ENCODE results near the gene DDX54. TPM values are rescaled to one million over a fixed set of nuclear protein-coding genes. Genes with fewer than 3 reads are reported as not detected.

The DDX54 gene
- total RNA-seq, 1 experiment from 2014 or later, result 80.1 TPM

- H3K9me3 ChIP-seq (ENCODE audit: insufficient read depth, low read depth), result no peaks in the 10 kb centered on the region
- H3K27ac ChIP-seq, result no peak overlapping the region
- BruUV-seq (replicated peaks), result no TSS peak
- POLR2A ChIA-PET (ENCODE audit: unreplicated experiment), result no interaction called here
- H3K4me3 ChIP-seq, result no peak overlapping the region
- H3K36me3 ChIP-seq (ENCODE audit: low read depth), result no peaks in the 10 kb centered on the region
- TF ChIP-seq EZH2 (IDR thresholded peaks at IDR 0.05; ENCODE audit: low read depth) (no peak), CTCF (conservative IDR thresholded peaks at IDR 0.05) (no peak)
- intact Hi-C loops (cut with micrococcal nuclease; ENCODE audit: unreplicated experiment), result no loop called here
- no peak for DNase-seq
- H3K4me2 ChIP-seq, result no peak overlapping the region
- H4K20me1 ChIP-seq (ENCODE audit: insufficient read depth), result no peaks in the 10 kb centered on the region
- H3K79me2 ChIP-seq (ENCODE audit: low read depth), result no peaks in the 10 kb centered on the region
- H3K27me3 ChIP-seq (ENCODE audit: insufficient read depth, low read depth), result no peaks in the 10 kb centered on the region
- no peaks in the 10 kb centered on the region for H3K9me2 ChIP-seq (ENCODE audit: insufficient read depth)
- no peaks in the 10 kb centered on the region; the same call in 1 of the 2 replicates for H3F3A ChIP-seq (ENCODE audit: insufficient read depth, low read depth)
- H3K4me1 ChIP-seq (replicated peaks; ENCODE audit: insufficient read depth), result no peaks in the 10 kb centered on the region
- H2AFZ ChIP-seq, result no peak overlapping the region
- CTCF ChIA-PET, result no interaction called here
Measured at GRCh38 chr12:113116875-113117274, 68.4 kb downstream of the DDX54 start.

- no peak overlapping the region for H2AFZ ChIP-seq
- no peak for DNase-seq
- no peaks in the 10 kb centered on the region for H3K79me2 ChIP-seq (ENCODE audit: low read depth)
- H3F3A ChIP-seq (ENCODE audit: insufficient read depth, low read depth), result no peaks in the 10 kb centered on the region; the same call in 1 of the 2 replicates
- H3K4me3 ChIP-seq, result no peak overlapping the region
- no peaks in the 10 kb centered on the region for H3K36me3 ChIP-seq (ENCODE audit: low read depth)
- no peaks in the 10 kb centered on the region for H4K20me1 ChIP-seq (ENCODE audit: insufficient read depth)
- no peak for TF ChIP-seq CTCF (conservative IDR thresholded peaks at IDR 0.05)
- TF ChIP-seq EZH2 (IDR thresholded peaks at IDR 0.05; ENCODE audit: low read depth), result no peak
- no peaks in the 10 kb centered on the region for H3K4me1 ChIP-seq (replicated peaks; ENCODE audit: insufficient read depth)
- intact Hi-C loops (cut with micrococcal nuclease; ENCODE audit: unreplicated experiment), result no loop called here
- CTCF ChIA-PET, result no interaction called here
- no TSS peak for BruUV-seq (replicated peaks)
- no peak overlapping the region for H3K4me2 ChIP-seq
- no peak overlapping the region for H3K27ac ChIP-seq
- no peaks in the 10 kb centered on the region for H3K9me3 ChIP-seq (ENCODE audit: insufficient read depth, low read depth)
- no peaks in the 10 kb centered on the region for H3K27me3 ChIP-seq (ENCODE audit: insufficient read depth, low read depth)
- POLR2A ChIA-PET (ENCODE audit: unreplicated experiment), result interaction anchor here (0.6 kb wide), 1 partner anchor 837 kb away, joined by 3 read pairs; no protein-coding TSS in a partner anchor
- no peaks in the 10 kb centered on the region for H3K9me2 ChIP-seq (ENCODE audit: insufficient read depth)
Measured at GRCh38 chr12:113115455-113116126, 69.7 kb downstream of the DDX54 start.

- Histone ChIP-seq H3K36me3 (ENCODE audit: low read depth) (no peaks in the 10 kb centered on the region), H3K27me3 (ENCODE audit: insufficient read depth, low read depth) (no peaks in the 10 kb centered on the region), H3K9me3 (ENCODE audit: insufficient read depth, low read depth) (no peaks in the 10 kb centered on the region), H3K9me2 (ENCODE audit: insufficient read depth) (no peaks in the 10 kb centered on the region), H3K4me1 (replicated peaks; ENCODE audit: insufficient read depth) (no peaks in the 10 kb centered on the region), H2AFZ (no peak overlapping the region), H3K27ac (no peak overlapping the region), H3K4me2 (no peak overlapping the region), H3K79me2 (ENCODE audit: low read depth) (no peaks in the 10 kb centered on the region), H3K4me3 (no peak overlapping the region), H3F3A (ENCODE audit: insufficient read depth, low read depth) (no peaks in the 10 kb centered on the region; the same call in 1 of the 2 replicates), H4K20me1 (ENCODE audit: insufficient read depth) (no peaks in the 10 kb centered on the region)
- BruUV-seq (replicated peaks), result no TSS peak
- intact Hi-C loops (cut with micrococcal nuclease; ENCODE audit: unreplicated experiment), result no loop called here
- TF ChIP-seq CTCF (conservative IDR thresholded peaks at IDR 0.05) (no peak), EZH2 (IDR thresholded peaks at IDR 0.05; ENCODE audit: low read depth) (no peak)
- POLR2A ChIA-PET (ENCODE audit: unreplicated experiment), result no interaction called here
- no peak for DNase-seq
- CTCF ChIA-PET, result no interaction called here
Measured at GRCh38 chr12:113114447-113115178, 70.7 kb downstream of the DDX54 start.

Measured in PC-9 (cell line).